Endothelial cell of umbilical vein (primary cell): ENCODE results near the gene BATF.

Experiments used
- CTCF ChIP-seq, 2 donors: IDR thresholded peaks; 1 replicate in 1 of 2; 2 replicates in 1 of 2; pipeline ENCODE4 v1.5.1; 2011; ENCODE audit warnings: low read length in 2 of 2, mild to moderate bottlenecking in 2 of 2, moderate library complexity in 2 of 2, control low read depth in 1 of 2, inconsistent platforms in 1 of 2, low read depth in 1 of 2; ENCODE audit not compliant: insufficient read depth in 1 of 2; ENCODE audit errors: extremely low read depth in 1 of 2
- EZH2 ChIP-seq: IDR thresholded peaks from 2 replicates; pipeline ENCODE4 v1.6.1; 2012; ENCODE audit warnings: borderline replicate concordance, low read depth, mild to moderate bottlenecking, moderate library complexity, low read length, inconsistent platforms; ENCODE audit not compliant: severe bottlenecking
- FOS ChIP-seq: IDR thresholded peaks from 2 replicates; pipeline ENCODE4 v1.6.1; 2011; ENCODE audit warnings: mild to moderate bottlenecking, low read length, moderate library complexity, borderline replicate concordance; ENCODE audit not compliant: insufficient read depth
- MAX ChIP-seq: IDR thresholded peaks from 2 replicates; pipeline ENCODE4 v1.6.1; 2011; ENCODE audit not compliant: insufficient read depth, insufficient read length
- MYC ChIP-seq: IDR thresholded peaks from one replicate; pipeline ENCODE4 v1.6.1; 2011; ENCODE audit warnings: mild to moderate bottlenecking, low read depth, low read length
- POLR2A ChIP-seq: IDR thresholded peaks from 2 replicates; pipeline ENCODE4 v1.6.1; 2012; ENCODE audit warnings: low read depth, mild to moderate bottlenecking, control low read depth, low read length
- POLR2AphosphoS5 ChIP-seq: IDR thresholded peaks from 2 replicates; pipeline ENCODE4 v1.6.1; 2012; ENCODE audit warnings: low read depth, mild to moderate bottlenecking, control low read depth, low read length, moderate library complexity; ENCODE audit not compliant: insufficient read depth

- TF ChIP-seq MYC: no peak
- TF ChIP-seq CTCF (IDR thresholded peaks at IDR 0.05; ENCODE audit: extremely low read depth in 1 of 2, insufficient read depth in 1 of 2, low read depth in 1 of 2, low read length in 2 of 2): no peak
- TF ChIP-seq POLR2A: no peak
- no peak for TF ChIP-seq FOS
- TF ChIP-seq EZH2: no peak
- no peak for TF ChIP-seq POLR2AphosphoS5
- no peak for TF ChIP-seq MAX
These were observed 44.1 kb downstream of the BATF start for GRCh38 chr14:75566321-75566720.
